Mesenteric fat pad (tissue), 1 donor: ENCODE results near the gene DPEP2. TPM values are rescaled to one million over a fixed set of nuclear protein-coding genes. Genes with fewer than 3 reads are reported as not detected.

Experiments used
- DNase-seq: peaks from one replicate; pipeline ENCODE4 v3.0.0-alpha.2; 2020; ENCODE audit warnings: low spot score
- total RNA-seq: library from RNA; stranded (reverse); fragmentation: NEBNext Ultra II Directional; extraction: Animal tissue kit (Norgen Biotek cat#: 25700); gene quantifications from one replicate; pipeline ENCODE4 v1.2.1, GENCODE V29; 2021
- donor health status: DM: yes; HTN: yes; CAD: no.

The DPEP2 gene
- total RNA-seq, 1 donor from 2014 or later: 1.5 TPM

DNA sequence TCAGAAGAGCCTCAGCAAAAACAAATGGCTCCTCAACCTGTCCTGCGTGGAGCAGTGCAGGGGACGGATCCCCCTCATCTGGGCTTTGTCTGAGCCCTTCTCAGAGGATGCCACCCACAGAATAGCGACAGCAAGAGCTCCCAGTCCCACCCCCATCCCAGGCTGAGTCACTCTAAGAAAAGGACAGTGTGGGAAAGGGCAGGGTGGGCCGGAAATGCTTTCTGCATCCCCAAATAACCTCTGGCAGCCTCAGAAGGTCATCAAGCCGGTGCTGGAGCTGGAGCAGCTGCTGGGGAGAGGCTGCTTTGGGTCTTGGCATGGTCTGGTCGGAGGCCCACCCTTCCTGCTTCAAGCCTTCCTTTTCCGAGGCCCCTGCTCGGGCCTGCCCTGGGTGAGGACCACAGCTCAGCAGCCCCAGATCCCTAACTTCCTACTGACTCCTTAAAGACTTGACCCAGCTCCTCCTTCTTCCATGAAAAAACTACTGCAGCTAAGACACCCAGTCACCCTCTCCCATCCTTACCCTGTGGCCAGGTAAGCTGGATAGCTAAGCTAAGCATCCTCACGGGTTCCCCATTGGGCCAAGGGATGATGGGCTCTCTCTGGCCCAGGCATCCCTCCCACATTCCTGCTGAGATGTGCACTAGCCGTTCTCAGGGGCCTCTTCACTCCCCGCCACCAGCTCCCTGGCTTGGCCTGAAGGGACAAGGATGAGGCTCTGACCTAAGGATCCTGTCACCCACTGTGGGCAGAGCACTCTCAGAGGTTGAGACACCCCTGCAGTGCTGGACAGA is 39.6 kb downstream of the DPEP2 start:
- no peak for DNase-seq

DNA sequence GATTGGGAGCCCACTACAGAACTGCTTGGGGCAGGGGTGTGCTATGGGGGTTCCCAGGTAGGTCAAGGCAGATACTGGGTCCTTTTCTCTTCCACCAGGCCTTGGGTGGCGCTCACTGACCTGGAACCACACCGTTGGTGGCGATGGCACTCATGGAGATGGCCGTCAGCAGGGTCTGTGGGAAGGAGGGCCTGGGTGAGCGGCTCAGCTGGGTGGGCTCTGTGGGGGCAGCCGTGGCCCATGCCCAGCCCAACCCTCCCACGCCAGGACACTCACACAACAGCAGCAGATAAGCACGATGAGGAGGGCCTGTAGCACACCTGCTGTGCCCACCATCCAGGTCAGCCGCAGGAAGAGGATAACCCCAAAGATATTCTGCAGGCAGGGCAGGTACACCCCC is 41.7 kb downstream of the DPEP2 start:
- no peak for DNase-seq

DNA sequence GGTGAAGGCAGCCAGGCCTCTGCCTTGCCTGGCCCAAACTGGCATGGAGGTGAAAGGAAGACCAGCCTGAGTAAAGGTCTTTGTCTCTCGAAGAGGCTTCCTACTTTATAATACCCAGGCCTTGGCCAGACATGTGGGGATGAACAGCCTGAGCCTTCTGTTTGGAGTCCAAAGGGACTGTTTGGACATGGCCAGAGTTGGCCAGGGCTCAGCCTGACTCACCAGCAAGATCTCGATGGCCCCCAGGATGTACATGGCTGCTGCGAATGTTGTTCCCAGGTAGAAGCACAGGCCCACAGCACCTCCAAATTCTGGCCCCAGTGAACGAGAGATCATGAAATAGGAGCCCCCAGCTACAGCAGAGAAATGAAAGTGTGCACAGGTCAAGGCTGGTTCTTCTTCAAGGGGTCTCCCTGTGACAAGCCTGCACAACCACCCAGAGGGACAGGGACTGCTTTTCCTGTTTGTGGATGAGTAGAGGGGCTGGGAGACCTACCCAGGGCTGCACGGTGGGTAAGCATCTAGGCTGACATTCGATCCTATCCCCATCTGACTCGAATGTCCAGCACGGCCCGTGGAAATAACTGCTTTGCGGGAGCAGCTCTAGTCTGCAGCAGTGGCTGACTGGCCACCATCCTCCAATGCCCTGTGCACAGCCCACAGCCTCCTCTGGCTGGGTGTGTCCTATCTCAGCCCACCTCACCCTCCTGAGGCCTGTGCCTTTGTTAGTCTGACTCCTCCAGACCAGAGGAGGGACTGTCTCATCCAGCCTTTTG is 44.7 kb downstream of the DPEP2 start:
- DNase-seq: no peak

DNA sequence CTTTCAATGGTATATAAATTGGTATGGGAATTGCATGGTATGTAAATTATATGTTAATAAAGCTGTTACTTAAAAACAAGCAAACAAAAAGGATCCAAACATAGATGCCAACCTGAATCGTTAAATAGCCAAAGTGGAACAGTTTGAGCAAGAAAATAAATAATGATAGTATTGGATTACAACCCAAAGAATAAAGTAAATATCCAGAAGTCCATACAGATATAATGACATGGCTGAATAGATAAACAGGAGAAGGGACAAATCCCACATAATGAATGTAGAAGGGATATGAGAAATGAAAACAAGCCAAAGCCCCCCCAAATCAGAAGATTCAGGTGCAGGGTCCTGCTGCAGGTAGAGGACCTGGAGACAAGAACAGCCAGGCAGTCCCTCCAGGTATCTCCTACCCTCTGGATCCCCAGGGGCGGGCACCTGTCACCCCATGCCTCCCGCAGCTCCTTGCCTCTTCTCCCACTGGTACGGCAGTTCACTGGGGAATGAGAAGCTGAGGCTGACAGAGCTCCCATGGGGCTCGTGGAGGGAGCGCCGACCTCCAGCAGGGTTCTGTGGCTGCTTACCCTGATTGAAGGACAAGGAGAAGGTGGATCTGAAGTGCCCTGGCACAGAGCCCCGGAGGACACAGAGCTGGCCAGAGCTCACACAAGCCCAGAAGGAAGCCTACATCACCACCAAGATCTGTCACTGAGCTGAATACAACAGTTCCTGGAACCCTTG is 45.5 kb downstream of the DPEP2 start:
- DNase-seq: no peak

DNA sequence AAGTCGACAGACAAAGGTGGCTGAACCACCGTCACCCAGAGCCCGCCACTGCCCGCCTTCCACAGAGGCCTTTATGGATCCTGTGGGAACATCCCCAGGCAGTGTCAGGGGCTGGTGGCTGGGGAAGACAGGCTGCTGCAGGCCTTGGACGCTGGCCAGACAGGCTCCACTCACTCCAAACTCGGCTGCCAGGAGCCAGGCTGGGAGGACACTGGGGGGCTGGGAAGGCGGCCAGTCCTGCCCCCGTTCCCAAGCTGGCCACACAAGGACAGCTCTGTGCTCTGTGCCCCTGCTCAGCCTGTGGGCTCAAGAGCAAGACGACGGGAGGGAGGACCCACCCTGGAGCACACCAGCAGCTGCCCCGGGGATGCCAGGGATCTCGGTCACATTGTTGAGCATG is 47.8 kb downstream of the DPEP2 start:
- DNase-seq: no peak

DNA sequence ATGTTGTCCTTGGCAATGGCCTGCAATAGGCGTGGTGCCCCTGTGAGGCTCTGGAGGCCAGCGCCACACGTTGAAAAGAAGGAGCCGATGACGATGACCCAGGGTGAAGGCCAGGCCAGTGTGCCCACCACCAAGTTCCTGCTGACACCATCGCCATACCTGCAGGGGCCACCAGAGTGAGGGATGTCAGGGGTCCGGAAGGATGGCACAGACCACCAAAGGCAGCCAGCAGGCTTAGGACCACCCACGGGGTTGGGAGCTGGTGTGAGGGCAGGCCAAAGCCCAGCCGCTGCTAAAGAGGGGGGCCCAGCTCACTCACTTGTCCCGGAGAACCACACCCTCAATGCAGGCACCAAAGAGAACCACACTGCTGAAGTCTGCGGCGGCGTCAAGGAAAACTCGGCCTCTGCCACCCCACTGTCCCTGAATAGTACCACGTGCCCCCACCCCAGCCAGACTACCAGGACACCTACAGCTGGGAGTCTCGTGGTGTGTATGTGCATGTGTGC is 48.9 kb downstream of the DPEP2 start:
- DNase-seq: no peak

DNA sequence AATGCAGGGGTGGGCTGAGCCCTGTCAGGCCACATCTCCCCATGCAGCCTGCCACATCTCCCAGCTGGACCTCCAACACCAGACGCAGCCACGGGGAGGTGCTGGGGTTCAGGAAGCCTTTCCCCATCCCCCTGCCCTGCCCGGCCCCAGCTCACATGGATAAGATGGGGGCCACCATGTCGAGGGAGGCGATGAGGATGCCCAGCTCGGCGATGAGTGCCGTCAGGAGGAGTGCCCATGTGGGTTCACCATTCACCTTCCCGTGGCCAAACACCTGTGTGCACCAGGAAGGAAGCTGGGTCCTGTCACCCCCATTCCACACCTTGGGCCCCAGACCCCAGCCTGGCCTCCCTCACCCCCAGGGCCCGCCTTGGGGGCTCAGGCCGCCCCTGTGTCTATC is 49.6 kb downstream of the DPEP2 start:
- DNase-seq: no peak

DNA sequence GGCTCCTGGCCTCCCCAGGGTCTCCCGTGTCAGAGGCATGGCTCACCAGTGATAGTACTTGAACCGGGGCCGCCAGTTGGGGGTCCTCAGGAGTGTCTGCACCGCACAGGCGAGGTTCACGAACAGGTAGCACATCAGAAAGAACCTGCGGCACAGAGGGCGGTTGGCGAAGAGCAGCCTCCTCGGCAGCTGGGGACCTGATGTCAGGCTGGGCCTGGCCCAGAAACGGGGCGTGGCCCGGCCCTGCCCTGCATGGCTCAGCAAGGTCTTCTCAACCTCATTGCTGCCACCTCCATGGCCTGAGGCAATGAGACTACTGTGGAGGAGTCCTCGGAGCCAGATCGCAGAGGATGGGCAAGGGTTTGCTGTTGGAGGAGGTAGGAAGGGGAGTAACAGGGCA is 51.3 kb downstream of the DPEP2 start:
- no peak for DNase-seq

DNA sequence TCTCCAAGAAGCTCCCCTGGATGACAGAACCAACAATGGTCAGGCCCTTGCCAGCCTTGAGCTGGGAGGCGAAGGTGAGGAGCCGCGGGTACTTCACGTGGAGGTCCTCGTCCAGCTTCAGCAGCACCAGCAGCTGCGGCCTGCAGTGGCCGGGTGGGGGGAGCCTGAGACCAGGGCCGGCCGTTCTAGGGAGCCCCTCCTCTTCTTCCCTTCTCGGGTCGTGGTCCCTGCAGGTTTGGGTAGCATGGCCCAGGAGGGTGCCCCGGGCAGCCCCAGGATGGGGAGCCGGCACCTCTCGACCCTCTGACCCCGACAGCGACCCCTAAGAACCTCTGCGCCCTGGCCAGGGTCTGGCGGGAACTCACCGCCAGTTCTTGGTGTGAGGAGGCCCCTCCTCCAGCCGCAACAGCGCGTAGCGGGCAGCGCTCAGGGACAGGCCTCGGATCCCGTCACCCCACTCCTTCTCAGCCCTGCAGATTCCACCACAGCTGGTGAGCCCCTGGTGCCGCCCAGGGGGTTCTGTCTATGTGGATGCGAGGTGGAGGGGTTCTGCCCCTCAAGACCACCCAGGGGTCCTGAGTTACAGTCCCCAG is 52.2 kb downstream of the DPEP2 start:
- no peak for DNase-seq

DNA sequence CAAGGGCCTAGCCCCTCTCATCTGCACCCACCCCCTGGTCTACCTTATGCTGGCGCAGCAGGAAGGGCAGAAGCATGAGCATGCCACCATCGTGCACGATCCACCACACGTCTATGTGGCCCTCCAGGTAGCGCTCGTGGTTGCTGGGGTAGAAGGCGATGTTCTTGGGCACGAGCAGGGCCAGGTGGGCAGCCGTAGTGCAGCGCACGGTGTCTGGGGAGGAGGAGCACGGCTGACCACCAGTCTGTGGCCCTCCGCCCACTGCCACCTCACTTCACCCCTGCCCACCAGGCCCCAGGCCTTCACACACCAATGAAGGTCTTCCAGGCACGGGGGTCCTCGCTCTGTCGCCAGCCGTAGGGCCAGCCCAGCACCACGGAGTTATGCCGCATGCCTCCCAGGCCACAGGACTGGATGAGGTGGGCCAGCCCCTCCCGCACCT is 53.1 kb downstream of the DPEP2 start:
- no peak for DNase-seq

DNA sequence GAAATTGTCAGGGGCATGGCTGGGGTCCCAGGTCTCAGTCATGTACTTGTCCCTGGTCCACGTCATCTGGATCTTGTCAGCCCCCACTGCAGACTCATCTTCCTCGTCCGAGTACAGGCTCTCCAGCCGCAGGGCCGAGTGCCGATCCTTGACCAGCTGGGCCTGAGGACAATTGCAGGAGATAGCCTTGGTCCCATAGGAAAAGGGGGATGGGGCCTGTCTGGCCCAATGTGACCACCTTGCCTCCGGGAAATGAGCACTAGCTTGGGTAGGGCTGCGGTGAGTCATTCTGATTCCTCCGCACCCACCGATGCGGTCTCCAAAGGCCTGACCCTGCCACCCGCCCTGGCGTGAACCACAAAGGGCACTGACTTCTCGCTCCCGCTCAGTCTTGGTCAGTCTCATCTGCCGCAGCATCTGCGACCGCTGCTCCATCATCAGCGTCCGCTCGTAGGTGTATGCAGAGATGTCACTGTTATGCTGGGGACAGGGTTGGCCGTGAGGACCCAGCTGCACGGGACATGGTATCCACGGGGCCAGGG is 53.8 kb downstream of the DPEP2 start:
- DNase-seq: no peak

DNA sequence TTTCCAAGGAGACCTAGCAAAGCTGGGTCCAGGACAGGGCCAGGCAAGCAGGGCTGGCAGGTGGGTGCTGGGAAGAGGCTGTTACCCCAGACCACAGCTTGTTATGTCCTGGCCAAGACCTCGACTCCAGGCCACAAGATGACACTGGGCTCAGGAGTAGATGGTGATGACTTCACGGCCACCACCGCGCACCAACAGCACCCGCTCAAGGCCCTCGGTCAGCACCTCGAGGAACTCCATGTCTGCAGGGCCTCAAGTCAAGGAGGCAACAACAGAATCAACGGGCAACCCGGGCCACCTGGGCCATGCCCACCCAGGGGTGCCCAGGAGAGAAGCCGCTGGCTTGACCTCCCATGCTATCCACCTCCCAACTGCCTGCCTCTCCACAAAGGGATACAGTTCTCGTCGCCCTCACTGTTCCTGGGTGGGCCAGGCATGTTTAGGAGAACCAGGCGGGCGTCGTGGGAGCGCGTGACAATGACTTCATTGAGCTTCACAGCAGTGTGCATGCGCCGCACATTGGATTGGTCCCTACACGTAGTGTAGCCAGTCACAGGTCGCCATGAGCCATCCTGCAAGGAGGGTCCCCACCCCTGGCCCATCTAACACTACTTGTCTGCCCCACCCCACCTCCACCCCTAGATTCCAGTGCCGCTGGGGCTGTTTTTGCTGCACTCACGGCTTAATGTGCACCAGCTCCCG is 54.4 kb downstream of the DPEP2 start:
- no peak for DNase-seq

DNA sequence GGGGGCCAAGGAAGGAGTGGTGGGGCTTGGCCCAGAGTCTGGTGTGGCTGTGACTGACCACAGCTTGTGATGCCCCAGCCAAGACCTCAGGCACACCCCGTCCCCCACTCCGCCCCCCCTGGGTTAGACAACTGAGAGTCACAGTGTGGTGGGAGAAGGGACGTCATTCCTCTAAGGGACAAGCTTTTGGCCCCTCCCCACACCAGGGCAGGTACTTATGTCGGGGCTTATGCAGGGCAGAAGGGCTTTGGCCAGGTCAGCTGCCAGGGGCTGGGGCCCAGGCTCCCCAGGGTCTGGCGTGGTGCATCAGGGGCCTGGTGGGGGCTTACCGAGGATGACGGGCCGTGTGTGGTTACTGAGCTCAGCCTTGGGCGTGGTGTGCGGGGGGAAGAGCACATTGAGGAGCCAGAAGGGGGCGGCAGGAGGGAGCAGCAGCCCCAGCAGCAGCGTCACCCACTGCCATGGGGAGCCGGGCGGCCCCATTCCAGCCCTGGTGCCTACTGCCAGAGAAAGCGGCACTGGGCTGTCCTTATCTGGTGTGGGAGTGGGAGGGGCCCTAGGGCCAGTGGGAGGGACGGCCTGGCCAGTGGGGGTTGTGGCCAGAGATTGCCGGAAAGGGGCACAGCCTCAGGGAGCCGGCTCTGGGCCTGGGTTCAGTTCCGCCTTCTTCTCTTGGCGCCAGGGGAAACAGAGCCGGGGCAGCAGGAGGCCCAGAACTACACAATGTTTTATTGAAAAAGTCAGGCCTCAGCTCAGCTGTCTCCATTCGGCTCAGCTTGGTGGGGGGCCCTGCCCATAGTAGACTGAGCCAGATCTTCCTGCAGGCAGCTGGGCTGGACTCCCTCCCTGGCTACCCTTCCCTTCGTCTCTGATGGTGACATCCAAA is 55.4 kb downstream of the DPEP2 start, which contains the start of gene LCAT:
Gene LCAT (minus strand): TSS at position 502 of the 886 bp plus-strand sequence. CDS start 19 bp downstream, at position 483.
- DNase-seq: no peak

DNA sequence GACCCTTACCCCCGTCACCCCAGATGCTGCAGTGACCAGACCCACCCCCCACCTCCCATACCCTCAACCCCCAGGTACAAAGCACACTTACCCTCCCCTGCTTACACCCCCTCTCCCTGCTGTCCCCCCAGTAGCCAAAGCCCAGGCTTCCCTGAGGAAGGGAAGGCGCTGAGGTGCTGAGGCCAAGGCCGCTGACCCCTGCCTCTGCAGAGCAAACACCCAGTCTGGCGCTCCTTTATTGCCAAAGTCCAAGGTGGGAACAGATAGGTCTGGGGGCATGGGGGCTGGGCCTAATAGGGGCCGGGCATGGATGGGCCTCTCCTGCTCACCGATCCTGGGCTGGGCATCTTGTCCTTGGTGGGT is 56.0 kb downstream of the DPEP2 start:
- DNase-seq: no peak

DNA sequence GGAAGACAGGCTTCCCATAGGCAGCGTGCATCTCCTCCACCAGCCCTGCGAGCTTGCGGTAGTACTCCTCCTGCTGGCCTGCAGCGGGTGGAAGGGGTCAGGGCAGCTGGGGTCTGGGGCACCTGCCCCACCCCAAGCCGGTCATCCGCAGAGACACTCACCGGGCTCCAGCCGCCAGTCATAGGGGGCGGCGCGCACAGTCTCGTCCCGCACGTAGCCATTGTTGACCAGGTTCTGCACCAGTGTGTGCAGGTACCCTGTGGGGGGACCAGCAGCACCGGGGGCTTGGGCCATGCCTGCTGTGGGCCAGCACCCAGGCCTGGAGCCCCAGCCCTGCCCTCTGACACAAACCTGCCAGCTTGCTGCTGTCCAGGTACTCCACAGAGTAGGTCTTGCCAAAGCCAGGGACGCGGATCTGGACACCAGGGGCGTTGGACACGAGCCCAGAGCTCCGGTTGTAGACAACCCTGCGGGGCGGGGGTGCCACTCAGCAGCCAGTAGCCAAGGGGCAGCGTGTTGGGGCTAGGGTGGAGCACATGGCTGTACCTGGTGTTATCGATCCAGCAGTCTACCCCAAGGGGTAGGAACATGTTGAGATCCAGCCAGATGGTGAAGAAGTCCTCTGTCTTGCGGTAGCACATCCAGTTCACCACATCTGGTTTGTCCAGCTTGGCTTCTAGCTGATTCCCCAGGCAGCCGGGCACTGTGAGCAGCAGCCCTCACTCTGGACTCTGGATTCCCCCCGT is 56.6 kb downstream of the DPEP2 start:
- no peak for DNase-seq

DNA sequence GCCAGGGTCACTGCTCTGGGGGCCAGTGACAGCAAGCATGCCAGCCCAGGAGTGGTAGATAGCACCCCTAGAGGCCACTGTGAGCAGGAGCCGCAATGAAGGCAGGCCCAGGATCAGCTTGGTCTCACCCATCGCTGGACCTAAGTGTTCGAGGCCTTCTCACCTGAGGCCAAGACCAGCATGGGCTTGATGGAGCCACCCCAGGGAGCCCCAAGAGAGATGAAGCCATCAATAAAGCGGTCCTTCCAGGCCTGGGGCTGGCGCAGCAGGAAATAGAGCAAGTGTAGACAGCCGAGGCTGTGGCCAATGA is 57.1 kb downstream of the DPEP2 start:
- DNase-seq: no peak

DNA sequence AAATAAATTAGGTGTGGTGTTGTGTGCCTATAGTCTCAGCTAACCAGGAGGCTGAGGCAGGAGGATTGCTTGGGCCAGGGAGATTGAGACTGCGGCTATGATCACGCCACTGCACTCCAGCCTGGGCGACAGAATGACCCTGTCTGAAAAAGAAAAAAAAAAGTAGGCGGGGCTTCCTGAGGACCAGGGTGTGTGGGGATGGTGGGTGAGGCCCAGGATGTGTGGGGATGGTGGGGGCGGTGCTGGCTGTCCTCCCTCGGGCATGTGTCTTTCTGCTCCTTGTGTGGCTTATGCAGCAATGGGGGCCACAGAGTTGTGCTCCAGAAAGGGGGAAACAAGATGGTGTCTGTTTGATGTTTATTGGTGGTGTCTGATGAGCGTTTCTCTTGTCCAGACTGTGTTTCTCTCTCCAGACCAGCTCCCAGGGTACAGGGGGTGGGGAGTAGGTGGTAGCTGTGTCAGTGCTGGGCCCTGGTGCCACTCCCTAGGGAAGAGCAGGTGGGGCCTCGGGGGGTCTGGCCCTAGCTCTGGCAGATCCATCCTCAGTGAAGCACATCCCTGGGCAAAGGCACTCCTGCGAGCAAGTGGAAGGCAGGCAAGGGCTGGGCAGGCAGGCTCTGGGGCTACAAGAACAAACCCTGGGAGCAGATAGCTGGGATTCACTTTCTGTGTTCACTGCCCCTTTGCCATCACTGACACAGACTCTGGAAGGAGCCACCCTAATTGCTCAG is 57.6 kb downstream of the DPEP2 start:
- no peak for DNase-seq

DNA sequence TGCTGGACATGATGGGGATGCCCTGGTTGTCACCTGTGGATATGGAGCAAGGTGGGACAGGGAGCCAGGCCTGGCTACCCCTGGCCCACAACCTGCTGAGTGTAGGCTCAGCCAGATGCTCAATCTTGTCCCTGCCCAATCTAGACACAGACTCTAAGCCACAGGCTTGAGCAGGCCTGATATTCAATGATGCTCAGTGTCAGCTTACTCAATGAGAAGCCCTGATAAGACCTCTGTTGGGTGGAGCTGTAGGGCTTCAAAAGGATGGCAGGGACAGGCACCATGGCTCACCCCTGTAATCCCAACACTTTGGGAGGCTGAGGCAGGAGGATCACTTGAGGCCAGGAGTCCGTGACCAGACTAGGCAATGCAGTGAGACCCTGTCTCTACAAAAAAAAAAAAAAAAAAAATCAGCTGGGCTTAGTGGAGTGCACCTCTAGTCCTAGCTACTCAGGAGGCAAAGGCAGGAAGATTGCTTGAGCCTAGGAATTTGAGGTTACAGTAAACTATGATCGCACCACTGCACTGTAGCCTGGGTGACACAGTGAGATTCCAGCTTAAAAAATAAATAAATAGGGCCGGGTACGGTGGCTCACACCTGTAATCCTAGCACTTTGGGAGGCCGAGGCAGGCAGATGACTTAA is 58.7 kb downstream of the DPEP2 start:
- no peak for DNase-seq
